Stimulated activated CD4-positive, alpha-beta T cell treated with anti-CD3 and anti-CD28 coated beads, Interleukin-15, amount 100 ng/mL, for 1 hour (primary cell): ENCODE results near the gene DSP.

Experiments used
- DNase-seq, 2 donors: peaks; one replicate each; pipeline ENCODE4 v3.0.0-alpha.2; 2020; ENCODE audit warnings: low read depth in 1 of 2, low spot score in 1 of 2

DSP gene

DNA sequence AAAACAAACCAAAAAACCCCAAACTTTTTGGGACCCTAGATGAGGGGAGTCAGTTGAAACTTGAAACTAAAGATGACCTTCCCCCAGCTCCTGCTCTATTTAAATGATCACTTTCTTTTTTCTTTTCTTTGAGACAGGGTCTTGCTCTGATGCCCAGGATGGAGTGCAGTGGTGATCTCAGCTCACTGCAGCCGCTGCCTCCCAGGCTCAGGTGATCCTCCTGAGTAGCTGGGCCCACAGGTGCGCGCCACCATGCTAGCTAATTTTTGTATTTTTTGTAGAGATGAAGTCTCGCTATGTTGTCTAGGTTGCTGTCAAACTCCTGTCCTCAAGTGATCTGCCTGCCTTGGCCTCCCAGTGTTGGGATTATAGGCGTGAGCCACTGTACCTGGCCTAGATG, 7.3 kb upstream of the DSP start:
- no peak for DNase-seq

DNA sequence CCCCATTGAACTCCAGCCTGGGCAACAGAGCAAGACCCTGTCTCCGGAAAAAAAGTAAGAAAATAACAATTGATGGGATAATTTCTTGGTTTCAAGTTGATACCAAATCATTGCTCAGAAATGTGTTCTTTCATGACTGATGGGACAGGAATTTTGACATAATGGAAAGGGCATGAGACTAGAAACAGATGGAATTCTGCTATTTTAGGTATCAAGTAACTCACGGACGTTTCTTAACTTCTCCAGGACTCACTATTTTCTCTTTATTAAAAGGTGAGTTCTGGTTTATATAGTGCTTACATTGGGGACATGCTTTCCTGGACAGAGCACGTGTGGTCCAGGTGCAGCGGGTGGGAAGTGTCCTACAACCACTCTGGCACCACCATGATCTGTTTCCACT, 6.0 kb upstream of the DSP start:
- no peak for DNase-seq

DNA sequence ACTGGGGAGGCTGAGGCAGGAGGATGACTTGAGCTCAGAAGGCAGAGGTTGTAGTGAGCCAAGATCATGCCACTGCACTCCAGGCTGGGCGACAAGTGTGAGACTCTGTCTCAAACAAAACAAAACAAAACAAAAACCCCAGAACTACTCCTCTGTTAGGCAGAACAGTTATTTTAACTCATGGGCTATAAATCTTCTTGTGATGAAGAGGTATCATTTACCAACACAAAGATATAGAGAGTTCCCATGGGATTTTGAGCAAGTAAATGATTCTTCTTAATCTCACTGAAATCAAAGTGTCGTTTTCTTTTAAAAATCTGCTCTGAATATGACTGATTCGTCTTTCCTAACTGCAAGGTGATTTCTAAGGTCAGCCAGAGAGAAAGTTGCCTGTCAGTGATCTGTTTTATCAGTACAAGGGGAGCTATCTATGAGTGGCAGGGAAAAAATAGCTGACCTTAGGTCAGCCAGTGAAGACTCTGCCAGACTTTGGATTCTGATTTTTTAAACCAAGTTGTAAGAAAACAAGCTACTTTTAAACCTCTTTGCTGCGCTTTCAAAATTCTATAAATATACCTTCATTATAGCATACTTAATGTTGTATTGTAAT, 3.8 kb upstream of the DSP start:
- no peak for DNase-seq

DNA sequence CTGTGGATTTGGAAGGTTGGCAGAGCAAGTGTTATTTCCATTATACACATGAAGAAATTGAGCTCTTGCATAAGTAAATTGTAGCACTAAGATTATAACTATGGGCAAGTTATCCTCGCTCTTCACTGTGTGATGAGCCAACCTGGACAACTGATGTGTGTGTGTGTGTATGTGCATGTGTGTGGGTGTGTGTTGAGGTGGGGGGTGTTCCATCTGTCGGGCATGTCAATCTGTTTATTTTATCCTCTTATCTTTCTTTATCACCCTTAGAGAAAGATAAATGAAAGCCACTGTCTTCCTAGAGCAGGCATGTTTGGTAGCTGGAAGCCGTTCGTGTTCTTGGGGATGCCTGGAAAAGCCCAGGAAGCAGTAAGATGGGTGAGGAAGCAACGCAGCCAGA, 3.0 kb upstream of the DSP start:
- no peak for DNase-seq

DNA sequence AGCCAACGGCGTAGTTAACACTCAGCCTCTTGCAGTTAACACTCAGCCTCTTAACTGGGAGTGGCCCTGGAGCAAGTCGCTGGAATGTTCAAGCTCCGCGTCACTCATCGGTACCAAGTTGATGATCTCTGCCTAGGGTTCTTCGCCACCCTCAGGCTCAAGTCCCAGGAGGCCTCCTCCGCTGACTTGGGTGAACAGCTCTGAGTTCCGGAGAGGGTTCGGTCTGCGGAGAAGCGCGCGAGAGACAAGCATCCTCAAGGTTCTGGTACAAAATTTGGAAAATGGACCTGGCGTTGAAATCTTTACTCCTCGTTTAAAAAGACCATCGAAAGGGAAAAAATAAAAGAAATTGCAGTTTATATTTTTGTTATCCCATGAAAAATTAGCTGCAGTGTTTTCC, 876 bp upstream of the DSP start:
- DNase-seq = no peak

DNA sequence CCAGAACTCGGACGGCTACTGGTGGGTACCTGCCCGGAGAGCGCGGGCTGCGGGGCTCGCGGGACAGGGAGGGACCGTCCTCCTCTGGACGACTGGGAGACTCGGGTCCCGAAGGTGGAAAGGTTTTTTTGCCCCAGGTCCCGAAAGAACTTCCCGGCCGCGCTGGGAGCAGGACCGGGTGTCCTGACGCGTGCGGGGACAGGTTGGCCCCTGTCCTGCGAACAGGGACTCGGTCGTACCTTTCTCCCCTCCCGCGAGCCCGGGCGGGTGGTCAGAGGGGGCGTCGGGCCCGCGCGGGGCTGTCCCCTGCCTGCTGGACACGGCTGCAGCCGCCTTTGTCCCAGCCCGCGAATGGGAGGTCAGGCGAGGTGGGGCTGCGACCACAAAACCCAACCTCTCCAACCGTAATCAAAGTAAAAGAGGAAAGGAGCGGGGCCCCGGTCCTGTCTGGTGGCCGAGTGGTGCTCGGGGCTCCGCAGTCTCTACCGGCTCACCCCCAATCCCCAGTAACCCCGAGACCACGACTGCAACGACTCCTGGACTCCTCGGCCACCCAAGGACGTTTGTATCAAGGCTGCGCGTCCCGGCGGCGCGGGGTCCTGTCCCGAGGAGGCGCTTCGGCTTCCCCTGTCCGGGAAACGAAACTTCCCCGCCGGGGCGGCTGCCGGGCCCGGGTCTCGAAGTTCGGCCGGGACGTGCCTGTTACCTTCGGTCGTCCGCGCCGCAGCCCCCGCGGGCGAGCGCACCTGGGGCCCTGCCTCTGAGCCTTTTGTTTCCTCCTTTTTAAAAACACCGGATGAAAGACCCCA, 798 bp downstream of the DSP start:
- no peak for DNase-seq

DNA sequence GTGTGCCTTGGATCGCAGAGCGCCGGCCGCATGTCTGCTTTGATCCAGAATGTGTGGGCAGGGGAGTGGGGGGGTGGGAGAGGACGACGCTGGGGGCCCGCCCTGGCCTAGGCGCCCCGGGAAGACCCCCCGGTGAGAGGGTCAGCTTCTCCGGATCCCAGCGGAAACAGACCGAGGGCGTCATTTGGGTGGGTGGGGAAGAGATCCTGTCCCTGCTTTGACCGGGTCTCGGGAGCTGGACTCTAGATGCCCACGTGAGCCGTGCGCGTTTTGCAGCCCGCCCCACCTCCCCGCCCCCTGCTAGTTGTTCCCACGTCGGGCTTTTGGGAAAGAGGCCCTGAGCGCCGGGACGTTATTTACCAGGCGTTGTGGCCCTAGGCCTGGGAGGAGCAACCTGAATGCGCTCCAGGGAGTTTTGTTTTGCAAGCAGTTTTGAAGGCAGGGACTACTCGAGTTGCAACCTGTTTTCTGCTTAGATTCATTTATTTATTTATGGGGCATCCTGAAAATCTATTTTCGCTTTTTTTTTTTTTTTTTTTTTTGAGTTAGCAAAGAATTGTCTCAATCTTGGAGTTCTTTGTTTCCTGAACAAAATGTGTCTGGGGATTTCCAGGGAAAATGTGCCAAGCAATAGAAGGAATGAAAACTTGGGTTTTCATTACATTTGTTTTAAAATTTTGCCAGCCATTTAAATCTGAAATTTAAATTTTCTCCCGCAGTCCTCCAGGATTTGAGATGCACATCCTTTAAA, 1.6 kb downstream of the DSP start:
- DNase-seq = no peak

DNA sequence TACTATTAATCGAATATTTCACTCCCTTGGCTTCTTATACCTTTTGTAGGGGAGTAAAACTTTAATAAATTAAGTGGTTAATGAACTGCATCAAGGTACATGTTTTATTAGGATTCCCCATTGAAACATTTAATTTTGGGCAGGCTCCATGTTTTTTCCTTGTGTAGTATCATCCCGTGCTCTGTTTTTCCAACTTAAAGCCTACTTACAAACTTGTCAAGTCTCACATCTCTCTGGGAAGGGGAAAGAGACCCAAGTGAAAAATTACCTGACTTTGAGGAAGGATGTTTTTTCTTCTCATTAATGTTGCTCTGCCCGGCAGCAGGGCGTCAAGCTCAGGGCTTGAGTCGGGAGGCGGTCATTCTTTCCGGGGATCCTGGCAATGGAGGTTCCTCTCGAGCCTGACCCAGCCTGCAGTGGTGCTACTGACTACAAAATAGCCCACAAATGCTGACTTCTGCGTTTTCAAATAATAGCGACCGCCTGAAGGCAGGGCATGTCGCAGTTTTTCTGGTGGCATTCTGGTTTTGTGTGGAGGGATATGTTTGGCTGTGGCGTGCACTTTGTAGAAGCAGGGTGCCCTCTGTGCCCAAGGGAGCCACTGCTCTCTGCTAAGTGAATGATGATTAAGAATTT, 2.4 kb downstream of the DSP start:
- DNase-seq = no peak

DNA sequence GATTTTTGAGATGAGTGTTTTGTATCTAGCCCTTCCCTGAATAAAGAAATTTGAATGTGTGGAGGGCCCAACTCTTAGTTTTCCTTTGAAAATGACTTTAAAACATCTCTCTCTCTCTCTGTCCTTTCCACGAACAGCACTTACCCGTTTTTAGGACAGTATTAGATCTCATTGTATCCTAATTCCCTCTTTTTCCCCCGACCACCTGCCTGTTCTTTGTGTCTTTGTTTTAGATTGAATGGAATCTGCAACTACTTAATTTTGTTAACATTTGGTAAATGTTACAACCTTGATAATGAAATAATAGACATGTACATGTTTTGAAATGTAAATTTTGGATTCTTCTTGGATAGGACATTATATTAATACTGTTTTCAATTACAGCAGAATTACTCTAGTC, 3.1 kb downstream of the DSP start:
- DNase-seq = no peak

DNA sequence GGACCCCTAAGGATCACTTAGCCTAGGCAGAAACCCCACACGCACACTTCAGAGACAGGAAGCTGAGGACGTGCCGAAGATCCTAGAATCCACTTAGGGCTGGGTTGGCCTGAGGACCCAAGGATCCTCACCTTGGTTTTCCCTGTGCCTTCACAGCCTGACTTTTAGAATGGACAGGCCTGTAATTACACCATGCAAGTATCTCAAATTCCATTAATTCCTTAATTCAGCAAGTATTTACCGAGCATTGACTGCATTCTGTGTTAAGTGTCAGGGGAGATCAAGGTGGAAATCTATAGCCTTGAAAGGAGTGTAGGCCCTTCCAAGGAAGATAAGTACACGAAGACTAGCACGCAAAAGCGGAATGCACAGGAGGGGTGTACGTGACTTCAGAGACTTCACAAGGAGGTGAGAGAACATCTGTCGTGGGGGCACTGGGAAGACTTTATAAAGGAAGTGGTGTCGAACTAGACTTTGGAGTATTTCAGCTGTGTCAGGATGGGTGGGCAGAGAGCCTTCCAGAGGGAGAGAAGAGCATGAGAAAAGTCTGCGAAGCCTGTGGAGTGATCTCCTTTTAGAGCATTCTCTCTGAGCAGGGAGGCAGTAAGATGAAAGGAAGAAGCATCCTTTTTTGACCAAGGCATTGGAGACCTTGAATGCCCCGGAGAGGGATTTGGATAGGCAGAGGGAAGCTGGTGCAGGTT, 4.0 kb downstream of the DSP start:
- no peak for DNase-seq

DNA sequence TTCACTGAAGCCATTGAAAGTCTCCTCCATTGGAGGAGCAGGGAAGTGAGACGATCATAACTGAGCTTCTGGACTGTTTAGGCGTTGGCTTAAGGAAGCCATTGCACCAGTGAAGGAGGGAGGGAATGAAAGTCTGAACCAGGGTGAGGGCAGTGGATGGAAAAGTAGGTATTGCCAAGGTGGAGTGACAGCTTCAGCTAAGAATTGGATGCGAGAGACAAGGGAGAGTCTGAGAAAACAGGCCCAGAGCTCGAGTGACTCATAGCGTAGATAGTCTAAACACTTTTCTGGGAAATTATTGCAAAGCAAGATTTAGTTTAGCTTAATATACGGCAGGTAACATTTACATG, 4.5 kb downstream of the DSP start:
- no peak for DNase-seq

DNA sequence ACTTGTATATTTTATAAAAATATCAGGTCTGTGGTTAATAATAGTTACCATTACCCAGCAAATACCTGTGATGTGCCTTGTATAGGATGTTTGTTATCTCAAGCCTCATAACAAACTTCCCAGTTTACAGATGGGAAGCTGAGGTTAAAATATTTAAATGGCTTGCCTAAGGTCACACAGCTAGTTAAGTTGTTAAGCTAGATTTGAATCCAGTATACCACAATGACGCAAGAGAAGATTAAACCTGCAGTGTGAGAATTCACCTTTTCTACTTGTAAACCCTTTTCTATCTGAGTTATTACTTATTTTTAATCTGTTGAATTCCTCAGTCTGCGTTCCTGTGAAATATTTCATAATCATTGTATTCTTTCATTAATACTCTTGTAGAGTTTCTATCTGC, 4.9 kb downstream of the DSP start:
- no peak for DNase-seq

DNA sequence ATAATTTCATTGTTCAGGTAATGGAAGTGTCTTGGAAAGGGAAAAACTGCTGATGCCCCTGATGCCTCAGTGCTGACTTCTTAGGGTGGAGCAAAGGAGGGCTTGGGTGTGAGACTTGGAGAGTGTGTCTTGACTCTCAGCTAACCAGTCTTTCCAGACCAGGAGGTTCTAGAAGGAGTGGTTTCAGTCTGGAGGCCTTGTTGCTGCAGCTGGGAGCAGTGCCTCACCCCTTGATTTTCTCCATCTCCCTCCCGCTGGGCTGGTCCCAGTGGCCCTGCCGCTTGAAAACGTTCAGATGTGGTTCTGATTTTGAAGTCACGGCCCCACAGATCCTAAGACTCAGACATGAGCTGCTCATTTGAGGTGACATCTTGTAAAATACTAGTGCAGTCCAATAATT, 5.4 kb downstream of the DSP start:
- DNase-seq = no peak

DNA sequence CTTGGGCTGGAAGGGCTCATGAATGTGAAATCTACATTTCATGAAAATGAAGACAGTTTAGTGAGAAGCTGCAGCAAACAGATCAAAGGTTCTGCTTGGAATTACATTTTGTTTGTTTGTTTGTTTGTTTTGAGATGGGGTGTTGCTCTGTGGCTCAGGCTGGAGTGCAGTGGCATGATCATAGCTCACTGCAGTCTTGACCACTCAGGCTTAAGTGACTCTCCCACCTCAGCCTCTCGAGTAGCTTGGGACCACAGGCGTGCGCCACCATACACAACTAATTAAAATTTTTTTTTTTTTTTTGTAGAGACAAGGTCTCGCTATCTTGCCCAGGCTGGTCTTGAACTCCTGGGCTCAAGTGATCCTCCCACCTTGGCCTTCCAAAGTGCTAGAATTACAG, 5.8 kb downstream of the DSP start:
- DNase-seq = no peak

DNA sequence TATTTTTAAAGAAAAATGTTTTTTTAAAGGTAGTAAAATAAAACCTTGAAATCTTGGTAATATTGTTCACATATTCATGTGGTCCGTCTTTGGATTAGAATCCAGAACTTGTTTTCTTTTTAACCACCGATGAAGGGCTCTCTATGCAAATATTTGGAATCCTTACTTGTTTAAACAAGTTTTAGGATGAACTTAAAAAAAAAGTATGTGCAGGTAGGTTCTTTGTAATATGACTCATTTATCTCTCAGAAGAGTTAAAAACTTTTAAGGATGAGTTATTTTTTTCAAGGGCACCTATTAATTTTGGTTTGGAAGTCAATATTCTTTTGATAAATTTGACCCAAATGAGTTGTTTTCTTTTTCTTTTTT, 8.9 kb downstream of the DSP start:
- no peak for DNase-seq

DNA sequence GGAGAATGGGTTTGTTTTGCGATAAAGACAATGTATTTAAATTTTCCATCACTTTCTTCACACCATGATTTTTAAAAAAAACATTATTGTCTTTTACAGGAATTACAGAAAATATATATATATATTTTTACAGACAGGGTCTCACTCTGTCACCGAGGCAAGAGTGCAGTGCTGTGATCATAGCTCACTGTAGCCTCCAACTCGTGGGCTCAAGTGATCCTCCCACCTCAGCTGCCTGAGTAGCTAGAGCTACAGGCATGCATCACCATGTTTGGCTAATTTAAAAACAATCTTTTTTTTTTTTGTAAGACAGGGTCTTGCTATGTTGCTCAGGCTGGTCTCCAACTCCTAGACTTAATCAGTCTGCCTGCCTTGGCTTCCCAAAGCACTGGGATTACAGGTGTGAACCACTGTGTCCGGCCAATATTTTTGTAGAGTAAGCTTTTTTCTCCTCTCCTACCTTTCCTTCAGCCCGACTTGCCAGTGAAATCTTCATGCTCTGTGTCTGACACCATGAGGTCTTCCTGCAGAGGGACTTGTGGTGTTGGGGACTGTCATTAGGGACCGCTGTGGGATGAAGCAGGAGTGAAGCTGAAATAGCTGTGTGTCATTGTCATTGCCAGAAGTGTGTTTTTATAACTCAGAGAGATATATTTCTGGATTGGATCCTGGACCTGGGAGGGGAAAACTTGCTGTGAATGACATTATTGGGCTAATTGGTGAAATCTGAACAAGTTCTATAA, 13.2 kb downstream of the DSP start:
- no peak for DNase-seq

DNA sequence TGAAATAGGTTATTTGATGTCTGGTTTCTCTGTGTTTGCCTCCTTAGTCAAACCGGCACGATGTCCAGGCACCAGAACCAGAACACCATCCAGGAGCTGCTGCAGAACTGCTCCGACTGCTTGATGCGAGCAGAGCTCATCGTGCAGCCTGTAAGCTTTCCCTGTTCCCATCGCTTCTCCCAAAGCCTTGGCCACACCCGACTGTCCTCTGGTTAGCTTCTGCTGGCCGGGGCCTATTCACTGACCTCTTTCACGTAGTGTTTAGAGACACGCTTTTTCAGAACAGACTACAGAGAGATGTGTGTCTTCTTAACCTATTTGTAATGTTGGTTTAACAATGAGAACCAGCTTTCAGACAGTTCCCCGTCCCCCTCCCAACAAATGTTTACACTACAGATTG, 14.2 kb downstream of the DSP start:
- DNase-seq = no peak

DNA sequence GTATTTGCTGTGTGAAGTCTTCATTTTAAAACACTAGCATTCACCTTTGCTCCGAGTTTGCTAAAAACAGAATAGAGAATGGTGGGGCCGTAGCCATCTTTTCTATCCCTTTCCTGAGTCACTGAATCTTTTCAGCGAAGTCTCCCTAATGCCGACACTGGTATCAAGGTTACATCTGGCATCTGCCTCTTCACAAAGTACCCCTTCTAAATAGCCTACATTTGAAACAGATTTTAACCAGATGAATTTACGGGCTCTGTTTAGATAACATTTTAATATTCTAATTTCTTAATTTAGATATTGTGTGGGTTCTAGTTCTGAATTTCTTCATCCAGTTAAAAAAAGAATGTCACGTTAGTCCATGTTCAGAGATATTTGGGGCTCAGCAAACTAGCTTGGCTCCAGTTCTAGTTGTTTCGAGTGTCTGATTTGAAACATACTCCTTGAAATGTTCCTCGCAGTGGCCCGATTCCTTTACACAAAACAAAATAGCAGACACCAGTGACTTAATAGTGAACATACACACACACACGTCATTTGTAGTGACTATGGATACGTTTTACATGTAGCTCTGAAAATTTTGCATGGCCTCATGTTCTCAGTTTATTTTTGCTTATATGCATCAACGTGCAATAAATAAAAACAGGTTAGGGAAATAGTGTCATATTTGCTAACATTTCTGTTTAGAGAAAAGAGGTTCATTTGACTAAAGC, 15.1 kb downstream of the DSP start:
- no peak for DNase-seq

DNA sequence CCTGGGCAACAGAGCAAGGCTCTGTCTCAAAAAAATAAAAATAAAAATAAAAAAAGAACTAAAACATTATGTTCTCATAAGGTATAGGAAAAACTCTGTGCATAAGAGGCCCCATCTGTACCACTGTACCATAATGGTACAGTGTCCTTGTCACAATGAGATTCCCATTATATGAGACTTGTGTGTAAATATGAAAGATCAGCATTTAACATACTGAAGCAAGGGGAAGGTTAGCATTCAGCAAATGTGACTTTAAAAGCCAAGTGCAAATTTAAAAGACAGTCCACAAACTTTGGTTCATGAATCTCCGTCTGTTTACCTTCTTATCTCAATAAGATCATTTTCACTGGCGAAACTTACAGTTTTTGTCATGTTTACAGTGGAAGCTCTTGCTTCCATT, 16.2 kb downstream of the DSP start:
- no peak for DNase-seq

DNA sequence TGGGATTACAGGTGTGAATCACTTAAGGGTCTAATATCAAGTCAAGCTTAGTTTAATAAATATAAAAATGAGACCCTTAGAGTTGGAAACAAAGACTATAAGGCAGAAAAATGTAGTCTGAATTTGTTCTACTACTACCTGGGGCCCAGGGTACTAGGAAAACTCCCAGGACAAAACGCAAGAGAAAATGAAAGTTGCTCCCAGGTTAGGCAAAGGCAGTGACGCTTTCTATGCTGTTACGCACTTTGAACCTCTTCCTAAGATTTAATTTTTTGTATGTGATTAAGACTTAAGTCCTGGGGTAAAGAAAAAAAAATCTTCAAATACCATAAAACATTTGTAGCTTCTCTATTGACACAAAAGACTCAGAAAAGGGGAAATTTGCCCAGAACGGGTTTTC, 17.3 kb downstream of the DSP start:
- DNase-seq = no peak
